ENCODE results near the gene KRTAP5-3.

- peak; percentile 90 for TF ChIP-seq CTCF (IDR thresholded peaks at IDR 0.05; ENCODE audit: borderline replicate concordance, extremely low read depth, low read length, poor library complexity, severe bottlenecking)
- no peak for TF ChIP-seq EZH2 (IDR thresholded peaks at IDR 0.05; ENCODE audit: borderline replicate concordance, low read depth, low read length, severe bottlenecking)
Observed at GRCh38 chr11:1574238-1574932, 33.9 kb downstream of the KRTAP5-3 start.
